Mesenchymal stem cell (in vitro differentiated cells and primary cell): ENCODE measurements around the gene PLGRKT.

ENCODE experiments used
- DNase-seq: peaks from one replicate; pipeline ENCODE4 v3.0.0-alpha.2; 2013
- H2AFZ ChIP-seq: one replicate; pipeline ENCODE4 v1.6.1; 2013; ENCODE audit warnings: low read depth, mild to moderate bottlenecking, control low read depth, inconsistent platforms, low read length, moderate library complexity
- H2AK5ac ChIP-seq: 2 replicates; pipeline ENCODE4 v1.6.1; 2013; ENCODE audit warnings: low read length, moderate library complexity, mild to moderate bottlenecking, inconsistent platforms; ENCODE audit not compliant: severe bottlenecking
- H2BK120ac ChIP-seq: one replicate; pipeline ENCODE4 v1.6.1; 2013; ENCODE audit warnings: low read depth, mild to moderate bottlenecking, inconsistent platforms, low read length, moderate library complexity
- H2BK12ac ChIP-seq, 2 experiments: one replicate each; pipeline ENCODE4 v1.6.1; 2013; ENCODE audit warnings: inconsistent platforms in 2 of 2, low read length in 2 of 2, mild to moderate bottlenecking in 2 of 2, moderate library complexity in 2 of 2, control low read depth in 1 of 2
- H2BK15ac ChIP-seq: one replicate; pipeline ENCODE4 v1.6.1; 2013; ENCODE audit warnings: mild to moderate bottlenecking, low read depth, inconsistent platforms; ENCODE audit not compliant: poor library complexity, severe bottlenecking
- H2BK5ac ChIP-seq: 2 replicates; pipeline ENCODE4 v1.6.1; 2013; ENCODE audit warnings: low read depth, mild to moderate bottlenecking, low read length, control low read depth, inconsistent platforms; ENCODE audit not compliant: poor library complexity, severe bottlenecking
- H3K14ac ChIP-seq, 2 experiments: one replicate each; pipeline ENCODE4 v1.6.1; 2013; ENCODE audit warnings: inconsistent platforms in 2 of 2, low read length in 2 of 2, control low read depth in 1 of 2, mild to moderate bottlenecking in 1 of 2, moderate library complexity in 1 of 2
- H3K18ac ChIP-seq, 2 experiments: one replicate each; pipeline ENCODE4 v1.6.1; 2013; ENCODE audit warnings: inconsistent platforms in 2 of 2, low read length in 2 of 2, control low read depth in 1 of 2, low read depth in 1 of 2, mild to moderate bottlenecking in 1 of 2
- H3K23ac ChIP-seq, 2 experiments: one replicate each; pipeline ENCODE4 v1.6.1; 2013; ENCODE audit warnings: inconsistent platforms in 2 of 2, low read length in 2 of 2, mild to moderate bottlenecking in 2 of 2, moderate library complexity in 2 of 2, control low read depth in 1 of 2
- H3K27ac ChIP-seq: 2 replicates; pipeline ENCODE4 v1.5.1; 2013; ENCODE audit warnings: mild to moderate bottlenecking, moderate library complexity, low read length, control low read depth, inconsistent platforms; ENCODE audit not compliant: poor library complexity, severe bottlenecking
- H3K27me3 ChIP-seq, 2 experiments: 2 replicates each; pipeline versions ENCODE4 v1.6.1 to v1.7.0; 2013; ENCODE audit warnings: low read length in 2 of 2, mild to moderate bottlenecking in 2 of 2, moderate library complexity in 2 of 2, control low read depth in 1 of 2, inconsistent platforms in 1 of 2; ENCODE audit not compliant: control insufficient read depth in 1 of 2, insufficient read depth in 1 of 2
- H3K36me3 ChIP-seq, 2 experiments: 2 replicates each; pipeline versions ENCODE4 v1.6.1 to v1.7.0; 2013; ENCODE audit warnings: low read length in 2 of 2, control low read depth in 1 of 2, inconsistent platforms in 1 of 2, low read depth in 1 of 2, mild to moderate bottlenecking in 1 of 2; ENCODE audit not compliant: insufficient read depth in 2 of 2, control insufficient read depth in 1 of 2
- H3K4ac ChIP-seq, 2 experiments: one replicate each; pipeline ENCODE4 v1.6.1; 2013; ENCODE audit warnings: inconsistent platforms in 2 of 2, low read length in 2 of 2, mild to moderate bottlenecking in 2 of 2, moderate library complexity in 2 of 2, control low read depth in 1 of 2, low read depth in 1 of 2
- H3K4me1 ChIP-seq: 2 replicates; pipeline ENCODE4 v1.6.1; 2013; ENCODE audit warnings: low read depth, low read length, control low read depth; ENCODE audit not compliant: control insufficient read depth, insufficient read depth
- H3K4me2 ChIP-seq: 2 replicates; pipeline ENCODE4 v1.6.1; 2013; ENCODE audit warnings: low read length, mild to moderate bottlenecking, inconsistent platforms; ENCODE audit not compliant: poor library complexity, severe bottlenecking
- H3K4me3 ChIP-seq, 2 experiments: 2 replicates each; pipeline versions ENCODE4 v1.5.1 to v1.7.0; 2013; ENCODE audit warnings: low read length in 2 of 2, mild to moderate bottlenecking in 2 of 2, control low read depth in 1 of 2, low read depth in 1 of 2; ENCODE audit not compliant: insufficient read depth in 1 of 2
- H3K79me1 ChIP-seq: replicated peaks from 2 replicates; pipeline ENCODE4 v1.6.1; 2013; ENCODE audit warnings: mild to moderate bottlenecking, control low read depth, low read length, inconsistent platforms; ENCODE audit not compliant: poor library complexity, severe bottlenecking
- H3K9ac ChIP-seq: 2 replicates; pipeline ENCODE4 v1.7.0; 2013; ENCODE audit warnings: mild to moderate bottlenecking, low read length, moderate library complexity
- H3K9me3 ChIP-seq: 2 replicates; pipeline ENCODE4 v1.7.0; 2013; ENCODE audit warnings: mild to moderate bottlenecking, low read length; ENCODE audit not compliant: control insufficient read depth
- H4K8ac ChIP-seq: one replicate; pipeline ENCODE4 v1.6.1; 2013; ENCODE audit warnings: inconsistent platforms, mild to moderate bottlenecking, low read length, moderate library complexity
- H4K91ac ChIP-seq: one replicate; pipeline ENCODE4 v1.6.1; 2013; ENCODE audit warnings: mild to moderate bottlenecking, low read length, inconsistent platforms
- WGBS: methylation state at CpG from one replicate; pipeline ENCODE4 v1.1.7; 2013; ENCODE audit warnings: mixed read lengths; 5-methylcytosine and 5-hydroxymethylcytosine counted together

The PLGRKT gene

GRCh38 chr9:5357431-5358105 is 80.2 kb downstream of the PLGRKT start:
- H4K8ac ChIP-seq, result no peak overlapping the region
- peaks cover 0 to 13% of the 10 kb centered on the region in 2 experiments for H3K36me3 ChIP-seq
- 100% methylated on average over 1 of the region's 1 CpG for WGBS
- H2AFZ ChIP-seq, result no peak overlapping the region
- H2BK5ac ChIP-seq, result no peak overlapping the region
- no peak overlapping the region for H3K4me2 ChIP-seq
- no peak overlapping the region for H2BK12ac ChIP-seq
- H4K91ac ChIP-seq, result no peak overlapping the region
- no peak overlapping the region for H3K27ac ChIP-seq
- H2BK15ac ChIP-seq, result no peak overlapping the region
- no peak overlapping the region for H3K9ac ChIP-seq
- H3K14ac ChIP-seq, result no peak overlapping the region
- no peak overlapping the region for H2AK5ac ChIP-seq
- H3K27me3 ChIP-seq, result no peaks in the 10 kb centered on the region
- no peak overlapping the region for H3K23ac ChIP-seq
- no peak overlapping the region for H2BK120ac ChIP-seq
- no peaks in the 10 kb centered on the region for H3K4me1 ChIP-seq
- no peak overlapping the region for H3K4me3 ChIP-seq
- no peak overlapping the region for H3K4ac ChIP-seq
- no peak for DNase-seq
- no peaks in the 10 kb centered on the region for H3K79me1 ChIP-seq
- H3K18ac ChIP-seq, result no peak overlapping the region
- H3K9me3 ChIP-seq, result no peaks in the 10 kb centered on the region

GRCh38 chr9:5355817-5356216 is 81.9 kb downstream of the PLGRKT start:
- no peak for DNase-seq

DNA sequence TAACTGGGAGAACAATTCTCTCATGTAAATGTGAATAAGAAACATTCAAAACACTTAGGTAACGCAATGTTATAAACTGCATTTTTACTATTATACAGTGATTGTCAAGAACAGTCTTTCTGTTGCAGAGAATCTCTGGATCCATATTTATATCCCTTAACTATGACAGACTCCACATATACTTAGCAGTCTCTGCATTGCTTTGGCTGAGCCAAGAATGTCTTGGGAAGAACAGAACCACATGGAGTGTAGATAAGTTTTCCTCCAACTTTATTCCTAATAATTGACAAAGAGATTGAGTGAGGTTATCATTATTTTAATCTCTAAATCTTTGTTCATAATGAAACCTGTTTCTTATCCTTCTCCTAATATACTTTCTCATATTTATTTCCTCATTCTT is 82.5 kb downstream of the PLGRKT start:
- WGBS, result no CpG with 5 or more reads among the region's 1 CpG
- DNase-seq, result no peak

More at GRCh38 chr9:5355817-5356216, 81.9 kb downstream of the PLGRKT start:
- no peaks in the 10 kb centered on the region for H3K27me3 ChIP-seq
- no peak overlapping the region for H3K14ac ChIP-seq
- H3K36me3 ChIP-seq, result peaks cover 0 to 13% of the 10 kb centered on the region in 2 experiments
- H3K27ac ChIP-seq, result no peak overlapping the region
- no peak overlapping the region for H3K4ac ChIP-seq
- no peak overlapping the region for H2BK5ac ChIP-seq
- no peak overlapping the region for H3K23ac ChIP-seq
- H3K4me1 ChIP-seq, result no peaks in the 10 kb centered on the region
- no peak overlapping the region for H3K4me3 ChIP-seq
- WGBS, result 97% methylated on average over 2 of the region's 2 CpGs
- no peaks in the 10 kb centered on the region for H3K79me1 ChIP-seq
- H3K4me2 ChIP-seq, result no peak overlapping the region
- no peak overlapping the region for H2BK12ac ChIP-seq
- H3K18ac ChIP-seq, result no peak overlapping the region
- no peak overlapping the region for H4K8ac ChIP-seq
- no peak overlapping the region for H2AFZ ChIP-seq
- no peak overlapping the region for H3K9ac ChIP-seq
- no peak overlapping the region for H2AK5ac ChIP-seq
- no peak overlapping the region for H4K91ac ChIP-seq
- H2BK15ac ChIP-seq, result no peak overlapping the region
- no peak overlapping the region for H2BK120ac ChIP-seq
- H3K9me3 ChIP-seq, result peaks cover 2% of the 10 kb centered on the region

DNA sequence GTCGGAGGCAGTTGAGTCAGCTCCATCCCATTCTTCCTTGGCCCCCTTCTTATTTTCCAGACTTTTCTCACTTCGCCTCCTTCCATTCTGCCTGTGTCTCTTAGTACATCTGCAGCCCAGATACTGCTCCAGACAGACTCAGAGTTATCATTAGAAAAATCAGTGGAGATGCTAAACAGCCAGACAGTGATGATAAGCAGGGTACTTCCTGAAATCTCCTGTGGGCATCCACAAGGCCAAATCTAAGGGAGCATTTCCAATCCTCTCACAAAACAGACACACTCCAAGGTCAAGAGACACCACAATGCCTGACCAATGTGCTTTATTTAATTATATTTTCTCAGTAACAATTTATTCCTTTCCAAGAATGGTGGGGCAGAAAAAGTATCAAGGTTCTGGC is 83.5 kb downstream of the PLGRKT start:
- Histone ChIP-seq H2BK120ac (no peak overlapping the region), H2BK5ac (no peak overlapping the region), H4K8ac (no peak overlapping the region), H3K27me3 (no peaks in the 10 kb centered on the region), H3K9me3 (peaks cover 16% of the 10 kb centered on the region), H3K4me3 (no peak overlapping the region), H3K14ac (no peak overlapping the region), H2AFZ (no peak overlapping the region), H3K36me3 (peaks cover 0 to 7% of the 10 kb centered on the region in 2 experiments), H3K23ac (no peak overlapping the region), H3K4me2 (no peak overlapping the region), H3K18ac (no peak overlapping the region), H3K79me1 (no peaks in the 10 kb centered on the region), H4K91ac (no peak overlapping the region), H2BK15ac (no peak overlapping the region), H2AK5ac (no peak overlapping the region), H3K4ac (no peak overlapping the region), H2BK12ac (no peak overlapping the region), H3K27ac (no peak overlapping the region), H3K9ac (no peak overlapping the region), H3K4me1 (no peaks in the 10 kb centered on the region)
- WGBS, result 84% methylated on average over 2 of the region's 2 CpGs
- DNase-seq, result peak; percentile 30

More for the DNA sequence above, 82.5 kb downstream of the PLGRKT start:
- no peak overlapping the region for H2BK15ac ChIP-seq
- H4K91ac ChIP-seq, result no peak overlapping the region
- H3K4me1 ChIP-seq, result no peaks in the 10 kb centered on the region
- H4K8ac ChIP-seq, result no peak overlapping the region
- H3K9me3 ChIP-seq, result peaks cover 8% of the 10 kb centered on the region
- no peak overlapping the region for H2BK120ac ChIP-seq
- no peak overlapping the region for H2BK5ac ChIP-seq
- no peak overlapping the region for H3K14ac ChIP-seq
- H3K27me3 ChIP-seq, result no peaks in the 10 kb centered on the region
- H2AFZ ChIP-seq, result no peak overlapping the region
- no peak overlapping the region for H2AK5ac ChIP-seq
- H3K36me3 ChIP-seq, result peaks cover 0 to 7% of the 10 kb centered on the region in 2 experiments
- H3K4me3 ChIP-seq, result no peak overlapping the region
- no peak overlapping the region for H3K18ac ChIP-seq
- no peak overlapping the region for H3K4ac ChIP-seq
- no peak overlapping the region for H3K9ac ChIP-seq
- no peak overlapping the region for H2BK12ac ChIP-seq
- H3K4me2 ChIP-seq, result no peak overlapping the region
- no peak overlapping the region for H3K23ac ChIP-seq
- H3K79me1 ChIP-seq, result no peaks in the 10 kb centered on the region
- H3K27ac ChIP-seq, result no peak overlapping the region
